Central memory CD4-positive, alpha-beta T cell (primary cell): ENCODE data around the gene FOXD1.
A peak's percentile ranks its signal among the peaks of the same experiment; 100 is the strongest.
"Not testable (repeated sequence)": the region's sequence is repeated elsewhere in the genome, so short reads cannot be mapped to it uniquely, and the experiment has no call there.

Source experiments
- DNase-seq: peaks from one replicate; pipeline ENCODE4 v3.0.0; 2022

Gene FOXD1

GRCh38 chr5:73460133-73460532, 11.6 kb upstream of the FOXD1 start:
- no peak for DNase-seq

DNA sequence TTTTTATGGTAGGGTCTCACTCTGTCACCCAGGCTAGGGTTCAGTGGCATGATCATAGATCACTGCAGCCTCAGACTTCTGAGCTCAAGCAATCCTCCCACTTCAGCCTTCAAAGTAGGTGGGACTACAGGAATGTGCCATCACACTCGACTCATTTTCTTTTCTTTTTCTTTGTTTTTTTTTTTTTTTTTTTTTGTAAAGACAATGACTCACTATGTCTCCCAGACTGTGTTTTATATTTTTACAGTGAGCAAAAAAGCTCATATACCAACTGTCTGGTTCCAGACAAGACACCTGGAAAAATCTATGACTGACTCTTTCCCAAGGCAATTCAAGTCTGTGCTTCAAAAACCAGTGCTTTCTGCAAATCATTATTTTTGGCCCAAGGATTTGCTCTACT, 10.8 kb upstream of the FOXD1 start:
- no peak for DNase-seq

- not testable (repeated sequence) for DNase-seq
Measured at GRCh38 chr5:73456462-73456861, 7.9 kb upstream of the FOXD1 start.

GRCh38 chr5:73454379-73455036, 5.9 kb upstream of the FOXD1 start:
- DNase-seq = peak; percentile 37

DNA sequence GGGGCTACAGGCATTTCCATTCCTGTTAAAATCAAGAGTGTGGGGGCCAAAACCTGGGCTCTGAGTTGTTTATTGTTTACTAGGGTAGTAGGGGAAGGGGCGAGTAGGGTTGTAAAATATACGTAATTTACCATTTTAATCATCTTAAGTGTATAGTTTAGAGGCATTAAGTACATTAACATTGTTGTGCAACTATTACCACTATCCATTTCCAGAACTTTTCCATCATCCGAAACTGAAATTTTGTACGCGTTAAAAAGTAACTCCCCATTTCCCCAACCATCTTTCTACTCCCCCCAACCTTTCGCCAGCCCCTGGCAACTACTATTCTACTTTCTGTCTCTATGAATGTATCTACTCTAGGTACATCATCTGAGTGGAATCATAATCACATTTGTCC, 3.6 kb upstream of the FOXD1 start:
- DNase-seq = no peak

DNA sequence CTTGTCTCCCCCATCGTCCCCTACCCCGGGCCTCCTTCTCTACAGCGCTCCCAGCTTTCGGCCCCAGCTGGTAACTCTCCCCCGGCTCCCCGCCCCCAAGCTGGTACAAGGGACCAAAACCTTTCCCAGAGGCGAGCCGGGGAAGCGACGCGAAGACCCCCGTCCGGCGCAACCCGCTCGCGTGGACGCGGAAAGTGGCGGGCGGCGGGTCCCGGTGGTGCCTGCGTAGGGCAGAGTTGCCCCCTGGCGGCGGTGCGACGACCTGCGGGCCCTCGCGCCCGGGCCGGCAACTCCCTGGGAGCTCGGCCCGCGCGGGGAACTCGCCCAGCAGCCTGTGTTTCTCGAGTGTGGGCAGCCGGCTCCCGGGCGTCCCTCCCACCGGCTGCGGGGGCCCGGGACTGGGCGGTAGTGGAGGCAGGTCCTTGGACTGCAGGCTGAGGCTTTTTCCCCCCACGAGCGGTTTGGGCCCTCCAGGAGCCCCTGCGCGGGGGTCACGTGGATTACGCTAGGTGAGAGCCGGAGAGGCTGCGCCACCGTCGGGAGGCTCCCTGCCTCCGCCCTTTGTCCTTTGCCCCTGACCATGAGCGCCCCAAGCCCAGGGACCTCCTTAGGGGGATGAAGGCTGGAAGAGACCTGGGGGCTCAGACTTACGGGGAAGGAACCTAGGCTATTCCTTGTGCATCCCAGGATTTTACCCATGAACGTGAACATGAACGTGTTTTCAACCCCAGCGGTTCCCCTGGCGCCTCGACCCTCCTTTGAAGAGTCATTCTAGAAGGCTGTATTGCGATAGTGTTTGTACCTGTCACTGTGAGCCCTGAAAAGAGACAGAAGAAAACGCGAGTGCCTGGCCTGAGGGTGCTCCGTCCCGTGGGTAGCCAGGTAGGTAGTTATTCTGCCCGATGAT, 2.9 kb upstream of the FOXD1 start:
- peak; percentile 63 for DNase-seq

DNA sequence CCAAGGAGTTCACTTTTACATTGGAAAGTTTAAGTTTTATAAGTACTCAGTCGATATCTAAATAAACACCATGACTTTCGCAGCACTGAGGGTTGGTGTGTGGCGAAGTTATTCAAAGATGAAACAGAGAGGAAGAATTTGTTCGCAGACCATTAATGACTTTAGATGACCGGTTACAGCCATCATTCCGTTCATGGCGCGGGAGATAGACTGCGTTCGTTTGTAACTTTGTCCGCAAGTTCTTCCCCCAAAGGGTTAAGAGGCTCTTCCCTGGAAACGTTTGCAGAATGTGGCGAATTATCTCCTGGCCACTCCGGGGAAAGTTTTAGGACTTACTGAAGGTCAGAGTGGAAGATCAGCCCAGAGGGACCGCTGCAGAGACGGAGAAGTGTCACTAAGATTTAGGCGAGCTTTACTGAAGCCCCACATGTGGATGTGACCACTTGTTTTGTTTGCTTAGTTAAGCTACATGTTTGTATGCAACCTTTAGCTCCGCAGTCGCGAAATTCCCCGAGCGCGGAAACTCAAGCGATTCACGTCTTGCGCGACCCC, 2.2 kb upstream of the FOXD1 start:
- DNase-seq = no peak

GRCh38 chr5:73450137-73450536, 1.6 kb upstream of the FOXD1 start:
- no peak for DNase-seq

DNA sequence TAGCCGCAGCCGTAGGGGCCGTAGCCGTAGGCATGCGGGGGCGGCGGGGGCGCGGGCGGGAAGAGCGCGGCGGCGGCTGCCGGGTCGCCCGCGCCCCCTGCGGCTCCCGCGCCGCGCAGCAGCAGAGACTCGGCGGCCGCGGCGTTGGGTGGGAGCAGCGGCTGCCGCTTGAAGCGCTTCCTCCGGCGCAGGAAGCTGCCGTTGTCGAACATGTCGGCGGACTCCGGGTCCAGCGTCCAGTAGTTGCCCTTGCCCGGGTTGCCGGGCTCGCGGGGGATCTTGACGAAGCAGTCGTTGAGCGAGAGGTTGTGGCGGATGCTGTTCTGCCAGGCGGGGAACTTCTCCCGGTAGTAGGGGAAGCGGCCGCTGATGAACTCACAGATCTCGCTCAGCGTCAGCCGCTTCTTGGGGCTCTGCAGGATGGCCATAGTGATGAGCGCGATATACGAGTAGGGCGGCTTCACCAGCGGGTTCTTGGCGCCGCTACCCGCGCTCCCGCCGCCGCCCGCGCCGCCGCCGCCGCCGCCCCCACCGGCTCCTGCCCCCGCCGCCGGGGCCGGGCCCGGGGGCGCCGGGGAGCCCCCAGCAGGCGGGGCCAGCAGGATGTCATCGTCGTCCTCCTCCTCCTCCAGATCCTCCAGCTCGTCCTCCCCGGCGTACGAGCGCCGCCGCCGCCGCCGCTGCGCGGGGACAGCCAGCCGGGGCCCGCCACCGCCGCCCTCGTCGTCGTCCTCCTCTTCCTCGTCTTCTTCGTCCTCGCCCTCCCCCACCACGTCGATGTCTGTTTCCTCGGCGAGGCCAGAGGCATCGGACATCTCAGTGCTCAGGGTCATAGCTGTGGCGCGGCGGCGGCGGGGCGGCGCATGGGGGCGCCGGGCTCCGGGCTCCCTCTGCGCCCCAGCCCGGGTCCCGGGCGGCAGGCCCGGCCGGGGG, 781 bp downstream of the FOXD1 start:
- peak; percentile 48 for DNase-seq

- DNase-seq = no peak
Measured at GRCh38 chr5:73446631-73447529, 1.7 kb downstream of the FOXD1 start.

- DNase-seq = no peak
Measured at GRCh38 chr5:73445665-73446630, 2.6 kb downstream of the FOXD1 start.

- DNase-seq = no peak
Measured at GRCh38 chr5:73444499-73445438, 3.8 kb downstream of the FOXD1 start.

DNA sequence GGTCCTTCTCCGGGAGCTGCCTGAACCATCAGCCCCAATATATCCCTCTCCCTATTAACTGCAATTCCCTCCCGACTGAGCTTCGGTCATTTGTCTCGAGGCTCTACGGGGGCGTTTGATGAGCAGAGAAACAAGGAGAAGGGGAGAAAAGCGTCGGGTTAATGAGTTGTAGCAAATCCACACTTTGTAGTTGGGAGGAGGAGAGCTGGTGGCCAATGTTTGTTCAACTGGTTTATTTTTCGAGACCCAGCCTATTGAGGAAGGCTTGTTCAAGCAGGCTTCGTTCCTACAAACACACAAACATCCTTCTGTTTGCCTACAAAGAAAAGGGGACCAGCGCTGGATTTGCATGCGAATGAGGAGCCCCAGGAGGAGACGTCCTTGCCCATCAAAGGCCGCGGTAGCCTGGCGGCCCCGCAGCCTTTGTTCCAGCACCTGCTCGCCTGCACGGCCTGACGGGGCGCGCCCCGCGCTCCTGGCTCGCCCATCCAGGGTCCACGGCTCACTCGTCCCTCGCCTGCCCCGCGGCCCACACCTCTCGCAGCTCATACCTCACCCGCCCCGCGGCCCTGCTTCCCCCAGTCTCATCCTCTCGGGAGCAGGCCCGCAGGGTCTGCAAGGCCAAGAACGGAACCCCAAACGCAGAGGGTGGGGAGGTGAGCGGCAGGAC, 4.6 kb downstream of the FOXD1 start:
- no peak for DNase-seq

GRCh38 chr5:73442996-73443627, 5.5 kb downstream of the FOXD1 start:
- no peak for DNase-seq

DNA sequence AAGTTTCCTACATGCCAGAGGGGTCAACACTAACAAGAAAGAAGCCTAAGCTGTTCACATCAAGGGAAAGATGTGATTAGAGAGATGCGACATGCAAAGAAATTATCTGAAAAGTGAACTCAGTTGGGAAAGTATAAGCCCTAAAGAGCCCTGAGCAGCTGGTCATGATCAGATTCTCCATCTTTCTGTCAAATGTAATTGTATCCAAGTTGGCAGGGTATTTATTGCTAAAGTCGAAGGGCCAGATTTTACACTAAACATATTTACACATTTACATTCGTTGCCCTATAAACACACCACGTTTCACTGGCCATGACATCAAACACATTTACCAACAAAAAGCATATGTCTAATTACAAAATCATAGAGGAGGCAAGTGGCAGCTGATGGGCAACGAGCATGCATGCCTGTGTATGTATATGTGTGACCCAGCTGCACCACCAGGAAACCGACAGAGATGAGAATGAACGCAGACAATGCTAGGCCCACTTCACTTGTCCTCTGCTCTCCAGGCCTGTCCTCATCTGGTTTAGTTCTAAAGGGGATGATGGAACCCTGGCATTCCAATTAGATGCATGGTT, 6.3 kb downstream of the FOXD1 start:
- no peak for DNase-seq

- DNase-seq = no peak
Measured at GRCh38 chr5:73441378-73441777, 7.2 kb downstream of the FOXD1 start.

DNA sequence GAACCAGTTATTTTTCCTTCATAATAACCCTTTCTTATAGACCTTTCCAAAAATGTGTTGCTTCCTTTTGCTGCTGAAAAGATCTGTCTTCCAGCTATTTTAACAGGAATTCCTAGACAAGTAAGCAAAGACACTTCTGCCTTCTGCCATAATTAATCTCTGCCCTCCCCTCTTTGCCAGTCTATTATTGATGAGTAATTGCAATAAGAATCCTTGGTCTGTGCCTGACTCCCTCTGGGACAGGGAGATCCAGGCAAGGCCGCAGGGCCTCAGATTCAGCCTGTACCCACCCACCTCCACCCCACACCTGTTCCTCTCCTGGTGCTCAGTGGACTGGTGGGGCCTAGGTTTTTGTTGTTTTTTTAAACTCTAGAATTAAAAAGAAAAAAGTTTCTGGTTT, 8.3 kb downstream of the FOXD1 start:
- DNase-seq = no peak
